H1 (cell line): Measurements from ENCODE around the gene PTPRF. TPM values are rescaled to one million over a fixed set of nuclear protein-coding genes. Genes with fewer than 3 reads are reported as not detected.

ENCODE experiments used
- CTCF ChIA-PET: fragments of 300-600 bp; sonication (Branson Sonifier 250); formaldehyde crosslinking; loops from one replicate; lab custom pipeline; 2021; ENCODE audit not compliant: partially characterized antibody; lab: Charles Lee
- POLR2A ChIA-PET: fragments of 300-600 bp; sonication (Branson Sonifier 250); formaldehyde crosslinking; loops from one replicate; lab custom pipeline; 2021; ENCODE audit warnings: inconsistent platforms; ENCODE audit not compliant: partially characterized antibody; lab: Charles Lee
- DNase-seq, 2 experiments: peaks; one replicate each; pipeline versions ENCODE4 v3.0.0 to v3.0.0-alpha.2; 2010 to 2022; ENCODE audit warnings: low spot score in 2 of 2, low read depth in 1 of 2, mixed read lengths in 1 of 2
- FAIRE-seq: peaks from 2 replicates; lab custom pipeline; 2011; peaks lifted over from hg19 to GRCh38; lab: Jason Lieb, UNC
- H2AFZ ChIP-seq: 2 replicates; pipeline ENCODE4 v1.8.1; 2012; ENCODE audit warnings: low read length, inconsistent platforms
- H2AK5ac ChIP-seq: 2 replicates; pipeline ENCODE4 v1.6.1; 2013; ENCODE audit warnings: low read depth, low read length
- H2BK120ac ChIP-seq: replicated peaks from 2 replicates; pipeline ENCODE3; 2013; ENCODE audit warnings: low read depth, low read length, inconsistent platforms
- H2BK12ac ChIP-seq: 2 replicates; pipeline ENCODE4 v1.6.1; 2013; ENCODE audit warnings: low read depth, low read length
- H2BK15ac ChIP-seq: 2 replicates; pipeline ENCODE4 v1.6.1; 2013; ENCODE audit warnings: low read length
- H2BK20ac ChIP-seq: 2 replicates; pipeline ENCODE4 v1.6.1; 2013; ENCODE audit warnings: low read length
- H2BK5ac ChIP-seq: 2 replicates; pipeline ENCODE4 v1.6.1; 2013; ENCODE audit warnings: low read depth, low read length
- H3K14ac ChIP-seq: 2 replicates; pipeline ENCODE4 v1.6.1; 2013; ENCODE audit warnings: inconsistent platforms; ENCODE audit not compliant: insufficient read length
- H3K18ac ChIP-seq: 2 replicates; pipeline ENCODE4 v1.6.1; 2013; ENCODE audit warnings: low read length; ENCODE audit errors: extremely low read depth
- H3K23ac ChIP-seq: 2 replicates; pipeline ENCODE4 v1.6.1; 2013; ENCODE audit warnings: inconsistent platforms; ENCODE audit not compliant: insufficient read length
- H3K23me2 ChIP-seq: 2 replicates; pipeline ENCODE4 v1.6.1; 2013; ENCODE audit warnings: low read depth, low read length
- H3K27ac ChIP-seq: 2 replicates; pipeline ENCODE4 v1.6.1; 2011; ENCODE audit warnings: low read depth, low read length, inconsistent platforms
- H3K27me3 ChIP-seq, 4 experiments: replicated peaks in 1 of 4; 1 replicate in 1 of 4; 2 replicates in 3 of 4; pipeline versions ENCODE4 v1.6.1 to v1.8.1; 2011 to 2013; ENCODE audit warnings: low read length in 3 of 4, mild to moderate bottlenecking in 3 of 4, inconsistent platforms in 2 of 4, mixed read lengths in 2 of 4, moderate library complexity in 1 of 4; ENCODE audit not compliant: control insufficient read depth in 3 of 4, insufficient read depth in 3 of 4; ENCODE audit errors: extremely low read depth in 1 of 4
- H3K36me3 ChIP-seq, 4 experiments: 2 replicates each; pipeline versions ENCODE4 v1.6.1 to v1.8.1; 2011 to 2013; ENCODE audit warnings: mild to moderate bottlenecking in 4 of 4, low read length in 3 of 4, moderate library complexity in 2 of 4, control low read depth in 1 of 4, inconsistent platforms in 1 of 4; ENCODE audit not compliant: insufficient read depth in 4 of 4, control insufficient read depth in 2 of 4
- H3K4ac ChIP-seq: replicated peaks from 2 replicates; pipeline ENCODE3; 2013; ENCODE audit warnings: low read length, low read depth, mixed read lengths, inconsistent platforms; ENCODE audit not compliant: insufficient read length
- H3K4me1 ChIP-seq, 4 experiments: replicated peaks in 1 of 4; 1 replicate in 1 of 4; 2 replicates in 3 of 4; pipeline versions ENCODE4 v1.6.1 to v1.8.1; 2011 to 2013; ENCODE audit warnings: low read length in 3 of 4, inconsistent platforms in 2 of 4, mixed read lengths in 1 of 4; ENCODE audit not compliant: insufficient read depth in 4 of 4, control insufficient read depth in 3 of 4
- H3K4me2 ChIP-seq, 2 experiments: 2 replicates each; pipeline versions ENCODE4 v1.6.1 to v1.8.1; 2011 to 2013; ENCODE audit warnings: low read depth in 2 of 2, low read length in 2 of 2, control low read depth in 1 of 2, inconsistent platforms in 1 of 2, mild to moderate bottlenecking in 1 of 2; ENCODE audit not compliant: insufficient read depth in 1 of 2
- H3K4me3 ChIP-seq, 4 experiments: fragments of 200-600, 300-600 bp in 1 of 4; sonication (generic), shearing (Covaris generic), sonication (Bioruptor Twin) in 1 of 4; 2 replicates each; pipeline versions ENCODE4 v1.5.1 to v1.8.1; 2011 to 2016; ENCODE audit warnings: low read length in 4 of 4, low read depth in 3 of 4, control low read depth in 2 of 4, inconsistent platforms in 2 of 4, mild to moderate bottlenecking in 2 of 4, mixed read lengths in 1 of 4, moderate library complexity in 1 of 4; ENCODE audit not compliant: insufficient read depth in 2 of 4; ENCODE audit errors: extremely low read depth in 1 of 4
- H3K56ac ChIP-seq: replicated peaks from 2 replicates; pipeline ENCODE3; 2013; ENCODE audit warnings: low read depth, mild to moderate bottlenecking, mixed read lengths, low read length, inconsistent platforms; ENCODE audit not compliant: insufficient read length
- H3K79me1 ChIP-seq: 2 replicates; pipeline ENCODE4 v1.6.1; 2013; ENCODE audit warnings: low read depth, low read length, control low read depth
- H3K79me2 ChIP-seq, 2 experiments: 2 replicates each; pipeline versions ENCODE4 v1.6.1 to v1.8.1; 2012 to 2013; ENCODE audit warnings: low read length in 2 of 2, mild to moderate bottlenecking in 2 of 2, inconsistent platforms in 1 of 2; ENCODE audit not compliant: insufficient read depth in 2 of 2, control insufficient read depth in 1 of 2
- H3K9ac ChIP-seq, 4 experiments: replicated peaks in 1 of 4; 1 replicate in 1 of 4; 2 replicates in 3 of 4; pipeline versions ENCODE4 v1.6.1 to v1.8.1; 2011 to 2013; ENCODE audit warnings: low read depth in 3 of 4, low read length in 3 of 4, control low read depth in 2 of 4, mild to moderate bottlenecking in 2 of 4, moderate library complexity in 2 of 4, inconsistent platforms in 1 of 4; ENCODE audit errors: extremely low read depth in 1 of 4
- H3K9me3 ChIP-seq, 2 experiments: 2 replicates each; pipeline versions ENCODE4 v1.6.1 to v1.8.1; 2012 to 2013; ENCODE audit warnings: mild to moderate bottlenecking in 2 of 2, moderate library complexity in 2 of 2, control low read depth in 1 of 2, inconsistent platforms in 1 of 2, low read depth in 1 of 2, low read length in 1 of 2, mixed read lengths in 1 of 2; ENCODE audit not compliant: insufficient read depth in 2 of 2
- H4K20me1 ChIP-seq, 2 experiments: replicated peaks in 1 of 2; 2 replicates each; pipeline versions ENCODE3 to v1.8.1; 2011 to 2013; ENCODE audit warnings: inconsistent platforms in 2 of 2, low read length in 2 of 2, mild to moderate bottlenecking in 1 of 2; ENCODE audit not compliant: insufficient read depth in 2 of 2, control insufficient read depth in 1 of 2
- H4K5ac ChIP-seq: 2 replicates; pipeline ENCODE4 v1.6.1; 2013; ENCODE audit warnings: low read length, low read depth, mixed read lengths, inconsistent platforms; ENCODE audit not compliant: insufficient read length
- H4K8ac ChIP-seq: 2 replicates; pipeline ENCODE4 v1.8.0; 2013; ENCODE audit warnings: mild to moderate bottlenecking, moderate library complexity, low read length, inconsistent platforms; ENCODE audit not compliant: insufficient read depth; ENCODE audit errors: extremely low read depth
- H4K91ac ChIP-seq: replicated peaks from 2 replicates; pipeline ENCODE3; 2013; ENCODE audit warnings: low read length, mixed read lengths, inconsistent platforms; ENCODE audit not compliant: insufficient read length
- CHD2 ChIP-seq: IDR thresholded peaks from 2 replicates; pipeline ENCODE4 v1.6.1; 2012; ENCODE audit warnings: low read length, improper control_type of control experiment
- MAFK ChIP-seq: IDR thresholded peaks from 2 replicates; pipeline ENCODE4 v1.6.1; 2012; ENCODE audit warnings: low read depth, mild to moderate bottlenecking, improper control_type of control experiment, low read length
- RXRA ChIP-seq: IDR thresholded peaks from 2 replicates; pipeline ENCODE4 v1.6.1; 2011; ENCODE audit warnings: low read depth, mild to moderate bottlenecking, low read length, moderate library complexity; ENCODE audit not compliant: insufficient read depth
- SAP30 ChIP-seq: fragments of 300-600 bp; sonication (generic); IDR thresholded peaks from 2 replicates; pipeline ENCODE4 v1.7.1; 2012; ENCODE audit warnings: low read length, moderate library complexity, mild to moderate bottlenecking, inconsistent platforms; ENCODE audit not compliant: insufficient read depth, insufficient replicate concordance
- SUZ12 ChIP-seq: fragments of 200-600 bp; sonication (generic); IDR thresholded peaks from 2 replicates; pipeline ENCODE4 v1.6.1; 2012; ENCODE audit warnings: mild to moderate bottlenecking, inconsistent platforms, low read length, moderate library complexity, mixed read lengths
- TBP ChIP-seq: IDR thresholded peaks from 2 replicates; pipeline ENCODE4 v1.6.1; 2011; ENCODE audit warnings: low read depth, low read length, improper control_type of control experiment
- WGBS, 2 experiments: shearing (Covaris generic) in 1 of 2; methylation state at CpG; one replicate each; pipeline versions ENCODE4 v1.1.6 to v1.1.7; 2013 to 2015; ENCODE audit warnings: low lambda C conversion rate in 2 of 2, mixed read lengths in 2 of 2, inconsistent platforms in 1 of 2, low coverage in 1 of 2, missing lambda C conversion rate in 1 of 2; ENCODE audit not compliant: insufficient replicate concordance in 2 of 2, insufficient coverage in 1 of 2, insufficient read length in 1 of 2; ENCODE audit errors: extremely low coverage in 1 of 2, missing lambda C conversion rate in 1 of 2; 5-methylcytosine and 5-hydroxymethylcytosine counted together
- polyA plus RNA-seq, 7 experiments: library from polyadenylated mRNA; depleted of rRNA in 3 of 7; stranded (reverse) in 5 of 7; unstranded in 2 of 7; fragments of >200 nt in 5 of 7; fragments of 200-250 nt in 2 of 7; gene quantifications; 1 replicate in 5 of 7; 2 replicates in 1 of 7; 4 replicates in 1 of 7; pipeline versions ENCODE4 v1.2.1 to v1.2.3, GENCODE V29; 2011 to 2013; ENCODE audit warnings: missing spikeins in 2 of 7, mixed read lengths in 2 of 7
- total RNA-seq: library from RNA; stranded (reverse); fragmentation: NEBNext Ultra II Directional; extraction: Animal tissue kit (Norgen Biotek cat#: 25700); gene quantifications from 2 replicates; pipeline ENCODE4 v1.2.1, GENCODE V29; 2021

Gene PTPRF
- total and polyA plus RNA-seq, 2 of the 8 experiments (the other 6 are each of a cell fraction or from before 2014, with no cell fraction given) = 136 to 231 TPM

GRCh38 chr1:43605157-43605556 lies 74.5 kb downstream of the PTPRF start:
- no peaks in the 10 kb centered on the region for H3K79me1 ChIP-seq
- no peak overlapping the region for H2BK20ac ChIP-seq
- H2AK5ac ChIP-seq = no peak overlapping the region
- POLR2A ChIA-PET = interaction anchor here (0.9 to 1.8 kb wide), 7 partner anchors 9 to 74 kb away, joined by 3 to 5 read pairs (median 4); partner anchors contain the start of genes KDM4A and PTPRF
- H3K27ac ChIP-seq = no peak overlapping the region
- peaks cover 38 to 61% (median 55%) of the 10 kb centered on the region in 4 experiments for H3K36me3 ChIP-seq
- no peak overlapping the region for H4K5ac ChIP-seq
- no peaks in the 10 kb centered on the region for H3K9me3 ChIP-seq
- no peak overlapping the region for H3K4me2 ChIP-seq
- H3K4me3 ChIP-seq = no peak overlapping the region
- H3K9ac ChIP-seq = no peak overlapping the region
- CTCF ChIA-PET = interaction anchor here (0.7 to 0.8 kb wide), 2 partner anchors 32 to 45 kb away, joined by 3 to 4 read pairs; no protein-coding TSS in a partner anchor
- H3K23me2 ChIP-seq = no peaks in the 10 kb centered on the region
- H2BK5ac ChIP-seq = no peak overlapping the region; the same call in 1 of the 2 replicates
- FAIRE-seq = no peak
- no peaks in the 10 kb centered on the region for H3K27me3 ChIP-seq
- no peak overlapping the region for H2BK12ac ChIP-seq
- peaks cover 0 to 24% of the 10 kb centered on the region in 2 experiments for H4K20me1 ChIP-seq
- H2AFZ ChIP-seq = no peak overlapping the region
- no peak for DNase-seq
- H2BK15ac ChIP-seq = no peak overlapping the region
- H4K91ac ChIP-seq = no peak overlapping the region
- H3K14ac ChIP-seq = no peak overlapping the region
- TF ChIP-seq MAFK (no peak), SAP30 (no peak), CHD2 (no peak), TBP (no peak), SUZ12 (no peak), RXRA (no peak)
- no peak overlapping the region for H2BK120ac ChIP-seq
- no peaks in the 10 kb centered on the region for H3K4me1 ChIP-seq
- H3K18ac ChIP-seq = no peak overlapping the region
- no peaks in the 10 kb centered on the region for H3K79me2 ChIP-seq
- H4K8ac ChIP-seq = no peak overlapping the region
- no peak overlapping the region for H3K23ac ChIP-seq
- 92% methylated on average over 18 of the region's 18 CpGs; no CpG with 5 or more reads in 1 of the 2 experiments for WGBS, 2 experiments
- no peak overlapping the region for H3K56ac ChIP-seq
- no peak overlapping the region for H3K4ac ChIP-seq
